Stimulated activated CD4-positive, alpha-beta T cell treated with anti-CD3 and anti-CD28 coated beads, TNF-alpha, amount 100 ng/mL, for 48 hours (primary cell): ENCODE results near the gene MTIF2.
A peak's percentile ranks its signal among the peaks of the same experiment; 100 is the strongest.
"Not testable (repeated sequence)": the region's sequence is repeated elsewhere in the genome, so short reads cannot be mapped to it uniquely, and the experiment has no call there.

Experiments
- DNase-seq, 3 donors: peaks; one replicate each; pipeline ENCODE4 v3.0.0-alpha.2; 2020; ENCODE audit warnings: low read depth in 3 of 3

Gene MTIF2

DNA sequence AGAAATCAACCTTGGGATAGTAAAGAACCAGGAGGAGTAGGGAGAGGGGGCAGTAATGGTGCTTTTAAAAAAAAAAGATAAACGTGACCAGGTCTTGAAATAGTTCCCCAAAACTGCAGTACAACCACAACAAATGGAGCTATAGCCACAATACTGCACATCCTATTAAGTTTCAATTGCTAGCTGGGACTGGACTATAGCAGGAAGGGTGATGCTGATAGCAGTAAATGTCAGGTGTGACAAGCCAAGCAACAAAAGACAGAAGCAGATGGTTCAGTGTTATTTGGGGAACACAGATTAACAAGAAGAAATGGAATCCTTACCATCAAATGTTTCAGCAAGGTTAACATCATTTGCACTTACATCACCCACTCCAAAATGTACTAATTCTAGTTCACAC is 26.4 kb downstream of the MTIF2 start:
- no peak for DNase-seq

GRCh38 chr2:55241582-55241981 is 27.4 kb downstream of the MTIF2 start:
- DNase-seq = not testable (repeated sequence)

DNA sequence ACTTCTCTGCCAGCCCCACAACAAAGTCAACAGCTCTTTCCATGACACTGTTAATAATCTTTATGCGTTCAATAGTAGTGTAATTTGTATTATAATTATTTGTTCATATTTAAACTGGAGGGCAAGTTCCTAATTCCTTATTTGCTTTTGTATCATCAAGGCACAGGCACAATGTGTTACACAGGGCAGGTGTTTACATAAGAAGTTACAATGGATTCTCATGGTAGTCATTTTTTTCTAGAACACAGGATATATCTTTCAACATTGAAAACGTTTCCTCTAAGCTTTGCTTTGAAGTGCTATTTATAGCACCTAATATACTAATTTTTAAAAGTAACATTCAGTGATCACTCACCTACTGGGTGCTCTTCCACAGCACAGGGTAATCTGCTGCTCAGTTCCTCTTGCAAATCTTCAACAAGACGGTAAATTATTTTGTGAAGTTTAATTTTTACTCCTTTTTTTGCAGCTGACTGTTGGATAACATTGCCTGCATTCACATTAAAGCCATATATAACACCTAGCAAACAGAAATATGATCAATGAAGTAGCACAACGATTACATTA is 29.3 kb downstream of the MTIF2 start:
- no peak for DNase-seq

DNA sequence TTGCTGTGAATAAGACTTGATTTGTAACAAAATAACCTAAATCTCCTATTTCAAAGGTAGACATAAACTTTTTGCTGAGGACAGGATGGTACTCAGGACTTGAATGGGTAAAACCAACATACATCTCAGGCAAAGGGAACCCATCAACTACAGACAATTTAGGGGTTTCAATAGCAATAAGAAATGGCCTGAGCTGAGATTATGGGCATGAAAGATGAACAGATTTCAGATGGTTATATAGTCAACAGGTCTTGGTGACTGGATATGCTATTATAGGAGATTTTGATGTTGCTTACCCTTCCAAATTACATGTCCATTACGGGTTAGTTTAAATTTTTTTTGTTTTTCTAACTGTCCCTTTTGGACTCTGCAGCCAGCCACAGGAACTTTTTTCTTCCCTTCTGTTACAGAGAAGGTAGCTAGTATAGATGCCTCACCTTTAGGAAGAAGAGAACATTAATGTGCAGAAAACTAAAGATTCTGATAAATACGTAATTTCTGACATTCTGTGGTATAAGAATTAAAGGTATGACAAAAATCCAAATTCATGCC is 32.0 kb downstream of the MTIF2 start:
- DNase-seq = no peak

DNA sequence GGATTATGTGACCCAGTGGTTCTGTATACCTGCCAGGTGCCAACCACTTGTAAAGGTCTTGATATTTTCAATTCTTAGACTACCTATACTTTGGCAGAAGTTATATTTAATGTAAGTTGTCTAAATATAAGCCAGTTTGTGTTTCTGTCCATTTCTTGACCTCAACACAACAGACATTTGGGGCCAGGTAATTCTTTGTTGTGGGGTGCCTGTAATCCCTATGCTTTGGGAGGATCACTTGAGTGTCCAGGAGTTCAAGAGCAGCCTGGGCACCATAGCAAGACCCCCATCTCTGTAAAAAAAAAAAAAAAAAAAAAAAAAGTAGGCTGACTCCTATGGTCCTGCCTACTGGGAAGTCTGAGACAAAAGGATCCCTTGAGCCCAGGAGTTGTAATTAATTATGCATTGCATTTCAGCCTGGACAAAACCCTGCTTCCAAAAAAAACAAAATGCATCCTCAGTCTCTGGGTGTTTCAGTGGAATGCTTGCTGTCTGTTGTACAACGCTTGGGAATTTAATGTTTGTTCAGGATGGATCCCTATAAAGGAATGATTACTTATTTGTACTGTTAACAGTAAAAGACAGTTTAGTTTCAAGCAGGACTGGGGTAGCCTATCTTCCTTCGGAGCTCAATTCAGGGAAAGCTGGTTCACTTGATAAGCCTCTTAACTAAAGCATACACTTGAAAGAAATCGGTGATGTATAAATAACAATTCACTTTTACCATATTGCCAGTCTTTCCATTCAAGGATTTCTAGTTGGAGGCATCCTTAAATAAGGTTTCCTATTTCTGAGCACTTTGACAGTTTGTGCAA is 33.1 kb downstream of the MTIF2 start:
- DNase-seq = no peak

DNA sequence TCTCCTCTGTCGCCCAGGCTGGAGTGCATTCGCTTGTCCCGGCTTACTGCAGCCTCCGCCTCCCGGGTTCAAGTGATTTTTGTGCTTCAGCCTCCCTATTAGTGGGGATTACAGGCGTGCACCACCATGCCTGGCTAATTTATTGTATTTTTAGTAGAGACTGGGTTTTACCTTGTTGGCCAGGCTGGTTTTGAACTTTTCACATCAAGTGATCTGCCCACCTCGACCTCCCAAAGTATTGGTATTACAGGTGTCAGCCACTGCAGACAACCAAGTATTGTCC is 35.4 kb downstream of the MTIF2 start:
- no peak for DNase-seq

DNA sequence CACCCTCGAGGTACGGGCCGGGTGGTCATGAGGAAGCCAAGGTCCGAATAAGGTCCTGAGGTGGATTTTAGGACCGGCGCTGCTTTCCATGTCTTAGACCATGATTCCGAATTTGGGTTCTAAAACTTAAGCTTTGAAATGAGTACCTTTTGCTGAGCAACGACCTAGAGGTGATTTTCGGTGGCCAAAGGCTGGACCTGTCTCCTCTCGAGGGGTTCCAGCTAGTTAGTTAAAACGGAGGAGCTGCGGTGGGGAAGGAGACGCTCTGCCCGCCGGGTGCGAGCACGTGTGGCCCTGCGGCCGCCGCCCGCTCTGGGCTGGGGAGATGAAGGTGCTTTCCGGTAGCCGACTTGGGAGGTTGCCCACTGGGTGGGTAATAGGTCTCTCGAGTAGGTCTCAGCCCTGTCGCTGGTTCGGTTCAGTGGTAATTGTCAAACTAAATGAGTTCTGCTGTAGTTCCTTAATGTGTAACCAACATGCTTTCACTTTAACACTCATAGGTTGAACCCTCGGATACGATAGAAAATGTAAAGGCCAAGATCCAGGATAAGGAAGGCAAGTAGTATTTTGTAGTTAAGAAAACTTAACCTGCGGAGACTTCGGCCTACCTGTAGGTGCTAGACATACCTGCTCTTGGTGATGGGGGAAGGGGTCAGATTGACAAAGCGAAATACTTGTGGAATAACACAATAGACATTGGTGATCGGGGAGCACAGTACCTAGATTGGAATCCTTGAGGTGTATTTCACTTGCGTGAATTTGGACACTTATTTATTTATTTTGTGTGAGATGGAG is 36.0 kb downstream of the MTIF2 start:
- DNase-seq = peak in 1 of 3 donors; percentile 8

GRCh38 chr2:55232084-55232862 is 36.8 kb downstream of the MTIF2 start, which contains the start of the genes CLHC1 and RPS27A:
TSS of gene CLHC1 (minus strand) at chr2:55232293. CDS start at chr2:55222411, 9,882 bp downstream.
TSS of gene RPS27A (plus strand) at chr2:55232688. CDS start at chr2:55232825, 137 bp downstream.
- peak; percentile 86 to 87 (median 86) for DNase-seq

DNA sequence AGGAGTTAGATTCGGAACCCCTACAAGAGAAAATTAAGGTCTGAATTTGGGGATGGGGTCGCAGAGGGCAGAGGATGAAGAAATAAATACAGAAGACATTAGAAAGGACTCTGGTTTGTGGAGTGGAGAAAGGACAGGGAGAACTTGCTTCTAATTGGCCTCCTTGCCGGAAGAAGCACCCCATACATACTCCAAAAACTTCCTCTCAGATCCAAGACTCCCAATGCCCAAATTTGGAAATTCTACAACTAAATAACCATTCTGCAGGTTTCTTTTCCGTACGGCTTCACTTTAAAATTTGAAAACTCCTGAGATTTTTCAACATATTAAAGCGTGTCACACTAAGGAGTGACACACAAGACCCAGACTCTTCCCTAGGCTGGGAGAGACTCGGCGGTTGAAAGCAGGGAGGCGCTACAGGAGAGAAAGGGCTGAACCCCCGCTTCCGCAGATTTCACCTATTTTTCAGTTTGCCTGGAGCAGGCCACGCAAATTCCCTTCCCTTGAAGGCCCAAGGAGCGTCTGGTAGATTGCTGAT is 37.4 kb downstream of the MTIF2 start:
- DNase-seq = no peak

- DNase-seq = no peak
Measured at GRCh38 chr2:55230551-55230950, 38.5 kb downstream of the MTIF2 start.

- no peak for DNase-seq
Measured at GRCh38 chr2:55229221-55229620, 39.8 kb downstream of the MTIF2 start.

DNA sequence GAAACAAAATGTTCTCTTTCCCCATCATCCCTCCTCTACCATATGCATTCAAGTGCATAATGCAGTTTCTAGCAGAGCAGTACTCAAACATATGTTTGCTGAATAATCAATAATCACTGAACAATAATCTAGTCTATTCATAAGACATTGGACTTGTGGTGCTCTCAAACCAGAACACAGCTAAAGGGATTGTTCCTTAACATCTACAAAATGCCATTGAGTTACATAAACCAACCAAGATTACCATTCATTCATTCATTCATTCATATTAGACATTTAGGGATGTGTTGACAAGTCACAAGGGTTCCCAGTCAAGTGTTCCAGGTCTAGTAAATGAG is 40.8 kb downstream of the MTIF2 start:
- no peak for DNase-seq

DNA sequence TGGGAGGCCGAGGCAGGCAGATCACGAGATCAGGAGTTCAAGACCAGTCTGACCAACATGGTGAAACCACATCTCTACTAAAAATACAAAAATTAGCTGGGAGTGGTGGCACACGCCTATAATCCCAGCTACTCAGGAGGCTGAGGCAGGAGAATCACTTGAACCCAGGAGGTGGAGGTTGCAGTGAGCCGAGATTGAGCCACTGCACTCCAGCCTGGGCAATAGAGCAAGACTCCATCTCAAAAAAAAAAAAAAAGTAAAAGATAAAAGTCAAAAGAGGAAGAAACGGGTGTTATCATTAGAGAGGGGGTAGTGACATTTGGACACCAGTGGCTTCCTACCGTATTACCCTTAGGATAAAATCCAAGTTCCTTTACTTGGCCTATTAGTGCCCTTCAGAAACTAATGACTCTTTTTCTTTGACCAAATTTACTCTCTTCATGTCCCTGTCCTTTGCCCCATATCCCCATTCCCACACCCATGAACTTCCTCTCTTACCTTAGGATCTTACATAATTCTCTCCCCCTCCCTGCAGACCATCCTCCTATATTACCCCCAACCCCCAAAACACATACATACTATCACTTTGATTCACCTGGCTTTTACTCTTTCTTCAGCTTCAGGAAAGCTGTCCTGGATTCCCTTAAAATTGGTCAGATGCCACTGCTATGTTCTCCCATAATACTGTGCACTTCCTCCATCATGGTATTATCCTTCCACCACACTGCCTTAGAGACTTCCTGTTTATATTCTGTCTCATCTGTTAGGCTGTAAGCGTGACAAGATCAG is 41.4 kb downstream of the MTIF2 start:
- DNase-seq = not testable (repeated sequence)

DNA sequence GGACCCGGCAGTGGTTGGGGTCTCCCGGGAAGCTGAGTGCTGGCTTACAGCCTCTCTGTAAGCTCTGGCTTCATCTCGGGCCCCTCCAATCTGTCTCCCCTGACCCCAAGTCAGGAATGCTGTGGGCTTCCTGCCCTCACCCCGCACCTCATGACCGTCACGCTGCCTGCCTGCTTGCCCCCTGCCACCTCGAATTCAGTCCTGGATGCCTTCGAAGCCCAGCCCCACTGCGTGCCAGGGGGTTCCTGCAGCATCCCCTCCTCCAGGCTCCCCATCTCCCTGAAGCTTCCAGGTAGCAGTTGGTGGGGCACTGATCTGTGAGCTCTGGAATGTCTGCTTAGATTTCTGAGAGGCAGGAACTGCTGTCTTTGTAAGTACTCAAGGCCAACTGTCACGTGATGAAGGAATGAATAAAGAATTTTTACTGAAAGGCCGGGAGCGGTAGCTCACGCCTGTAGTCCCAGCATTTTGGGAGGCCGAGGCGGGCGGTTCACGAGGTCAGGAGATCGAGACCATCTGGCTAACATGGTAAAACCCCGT is 43.5 kb downstream of the MTIF2 start:
- DNase-seq = no peak

DNA sequence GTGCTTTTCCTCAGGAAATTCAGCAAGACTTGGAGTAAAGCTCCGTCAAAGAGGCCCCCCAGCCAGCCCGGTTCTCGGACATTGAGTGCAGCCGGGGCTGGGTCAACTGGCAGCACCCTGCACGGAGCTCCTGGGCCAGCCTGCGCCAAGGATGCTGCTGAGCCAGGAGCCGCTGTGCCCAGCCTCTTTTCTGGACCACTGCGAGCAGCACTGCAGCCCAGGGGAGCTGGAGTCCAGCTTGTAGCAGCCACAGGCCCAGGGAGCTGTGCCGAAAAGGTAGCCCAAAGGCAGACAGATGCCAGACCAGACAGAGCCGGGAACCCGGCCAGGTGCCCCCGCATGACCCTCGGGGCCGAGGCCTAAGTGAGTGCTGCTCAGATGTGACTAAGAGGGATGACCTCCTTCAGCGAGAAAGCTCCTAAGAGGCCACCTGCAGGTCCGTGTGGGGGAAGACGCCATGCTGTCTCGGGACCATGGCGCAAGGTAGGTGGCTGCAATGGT is 44.2 kb downstream of the MTIF2 start:
- DNase-seq = no peak

- DNase-seq = no peak
Measured at GRCh38 chr2:55223958-55224760, 44.9 kb downstream of the MTIF2 start.

DNA sequence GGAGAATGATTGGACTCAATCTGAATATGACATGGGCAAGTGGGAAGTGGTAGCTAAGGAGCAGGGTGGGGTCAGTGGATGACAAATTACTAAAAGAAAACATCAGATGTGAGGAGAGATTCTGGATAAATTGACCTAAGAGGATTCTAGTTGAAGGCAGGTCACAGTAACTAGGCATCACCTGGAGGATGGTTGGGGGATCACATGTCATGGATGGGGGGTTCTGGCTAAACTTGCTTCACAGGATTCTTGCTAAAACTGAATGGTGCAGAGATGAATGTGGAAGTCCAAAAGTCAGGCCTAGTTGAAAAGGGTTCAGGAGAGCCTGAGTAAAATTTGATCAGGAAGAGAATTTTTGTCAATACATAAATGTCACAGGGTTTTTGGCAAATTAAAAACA is 55.2 kb downstream of the MTIF2 start:
- no peak for DNase-seq

- no peak for DNase-seq
Measured at GRCh38 chr2:55204950-55205349, 64.1 kb downstream of the MTIF2 start.

GRCh38 chr2:55204536-55204935 is 64.5 kb downstream of the MTIF2 start:
- no peak for DNase-seq
